H1 (cell line): Measurements from ENCODE around the gene HOXC5. TPM values are rescaled to one million over a fixed set of nuclear protein-coding genes. Genes with fewer than 3 reads are reported as not detected.

Experiments
- BRCA1 ChIP-seq: IDR thresholded peaks from 2 replicates; pipeline ENCODE4 v1.6.1; 2012; ENCODE audit warnings: low read depth, low read length, improper control_type of control experiment
- CBX5 ChIP-seq: fragments of 300-800, 300-1000 bp; sonication (generic); IDR thresholded peaks from 2 replicates; pipeline ENCODE4 v1.7.1; 2016; ENCODE audit warnings: antibody characterized with exemption, low read length, low read depth
- CEBPB ChIP-seq: IDR thresholded peaks from 2 replicates; pipeline ENCODE4 v1.6.1; 2012; ENCODE audit warnings: low read depth, low read length
- CHD2 ChIP-seq: IDR thresholded peaks from 2 replicates; pipeline ENCODE4 v1.6.1; 2012; ENCODE audit warnings: low read length, improper control_type of control experiment
- EGR1 ChIP-seq: IDR thresholded peaks from 2 replicates; pipeline ENCODE4 v1.6.1; 2011; ENCODE audit warnings: low read depth, low read length, borderline replicate concordance
- EP300 ChIP-seq, 2 experiments: IDR thresholded peaks; 1 replicate in 1 of 2; 2 replicates in 1 of 2; pipeline ENCODE4 v1.6.1; 2011 to 2012; ENCODE audit warnings: low read depth in 2 of 2, low read length in 2 of 2, mild to moderate bottlenecking in 2 of 2, borderline replicate concordance in 1 of 2, inconsistent platforms in 1 of 2, moderate library complexity in 1 of 2
- EZH2 ChIP-seq: fragments of 200-600 bp; sonication (generic); IDR thresholded peaks from 2 replicates; pipeline ENCODE4 v1.7.1; 2012; ENCODE audit warnings: low read depth, mild to moderate bottlenecking, moderate library complexity, low read length, inconsistent platforms; ENCODE audit not compliant: severe bottlenecking
- FOSL1 ChIP-seq: IDR thresholded peaks from 2 replicates; pipeline ENCODE4 v1.6.1; 2011; ENCODE audit warnings: mild to moderate bottlenecking, low read depth, low read length, moderate library complexity; ENCODE audit not compliant: insufficient read depth
- GABPA ChIP-seq: IDR thresholded peaks from 2 replicates; pipeline ENCODE4 v1.6.1; 2011; ENCODE audit warnings: mild to moderate bottlenecking, low read length, moderate library complexity, borderline replicate concordance; ENCODE audit not compliant: insufficient read depth
- HDAC2 ChIP-seq, 2 experiments: fragments of 300-600 bp in 1 of 2; sonication (generic) in 1 of 2; IDR thresholded peaks; 2 replicates each; pipeline ENCODE4 v1.6.1; 2011 to 2012; ENCODE audit warnings: low read depth in 2 of 2, low read length in 2 of 2, mild to moderate bottlenecking in 2 of 2, moderate library complexity in 2 of 2, borderline replicate concordance in 1 of 2, inconsistent platforms in 1 of 2
- HDAC6 ChIP-seq: IDR thresholded peaks from one replicate; pipeline ENCODE4 v1.7.1; 2012; ENCODE audit warnings: low read depth, mild to moderate bottlenecking, inconsistent platforms, low read length, moderate library complexity
- JUND ChIP-seq: IDR thresholded peaks from 2 replicates; pipeline ENCODE4 v1.6.1; 2011; ENCODE audit warnings: mild to moderate bottlenecking, improper control_type of control experiment, low read length
- KDM1A ChIP-seq: fragments of 200-600, 300-600 bp; sonication (generic); IDR thresholded peaks from 2 replicates; pipeline ENCODE4 v1.7.1; 2016; ENCODE audit warnings: mild to moderate bottlenecking, low read length, borderline replicate concordance
- KDM4A ChIP-seq: IDR thresholded peaks from one replicate; pipeline ENCODE4 v1.7.1; 2012; ENCODE audit warnings: low read depth, mild to moderate bottlenecking, moderate library complexity, low read length, inconsistent platforms; ENCODE audit not compliant: severe bottlenecking
- KDM5A ChIP-seq: fragments of 200-600 bp; IDR thresholded peaks from 2 replicates; pipeline ENCODE4 v1.7.1; 2012; ENCODE audit warnings: mild to moderate bottlenecking, low read length, inconsistent platforms, mixed read lengths
- MAFK ChIP-seq: IDR thresholded peaks from 2 replicates; pipeline ENCODE4 v1.6.1; 2012; ENCODE audit warnings: low read depth, mild to moderate bottlenecking, improper control_type of control experiment, low read length
- NRF1 ChIP-seq: IDR thresholded peaks from 2 replicates; pipeline ENCODE4 v1.6.1; 2011; ENCODE audit warnings: mild to moderate bottlenecking, low read depth, low read length, improper control_type of control experiment
- RFX5 ChIP-seq: IDR thresholded peaks from 2 replicates; pipeline ENCODE4 v1.6.1; 2011; ENCODE audit warnings: low read depth, low read length, improper control_type of control experiment, borderline replicate concordance
- RXRA ChIP-seq: IDR thresholded peaks from 2 replicates; pipeline ENCODE4 v1.6.1; 2011; ENCODE audit warnings: low read depth, mild to moderate bottlenecking, low read length, moderate library complexity; ENCODE audit not compliant: insufficient read depth
- SIRT6 ChIP-seq: IDR thresholded peaks from one replicate; pipeline ENCODE4 v1.7.1; 2012; ENCODE audit warnings: low read length, inconsistent platforms
- SIX5 ChIP-seq: IDR thresholded peaks from 2 replicates; pipeline ENCODE4 v1.6.1; 2011; ENCODE audit warnings: mild to moderate bottlenecking, low read depth, low read length
- SP4 ChIP-seq: IDR thresholded peaks from 2 replicates; pipeline ENCODE4 v1.6.1; 2012; ENCODE audit warnings: low read length, inconsistent platforms
- SRF ChIP-seq: IDR thresholded peaks from 2 replicates; pipeline ENCODE4 v1.6.1; 2011; ENCODE audit warnings: mild to moderate bottlenecking, low read depth, low read length, moderate library complexity
- SUZ12 ChIP-seq: fragments of 200-600 bp; sonication (generic); IDR thresholded peaks from 2 replicates; pipeline ENCODE4 v1.6.1; 2012; ENCODE audit warnings: mild to moderate bottlenecking, inconsistent platforms, low read length, moderate library complexity, mixed read lengths
- TAF1 ChIP-seq: IDR thresholded peaks from 2 replicates; pipeline ENCODE4 v1.6.1; 2011; ENCODE audit warnings: mild to moderate bottlenecking, low read depth, low read length
- TBP ChIP-seq: IDR thresholded peaks from 2 replicates; pipeline ENCODE4 v1.6.1; 2011; ENCODE audit warnings: low read depth, low read length, improper control_type of control experiment
- TCF12 ChIP-seq: IDR thresholded peaks from 2 replicates; pipeline ENCODE4 v1.6.1; 2011; ENCODE audit warnings: low read depth, mild to moderate bottlenecking, low read length
- YY1 ChIP-seq: IDR thresholded peaks from 2 replicates; pipeline ENCODE4 v1.6.1; 2011; ENCODE audit warnings: low read depth, mild to moderate bottlenecking, low read length
- polyA plus RNA-seq, 7 experiments: library from polyadenylated mRNA; depleted of rRNA in 3 of 7; stranded (reverse) in 5 of 7; unstranded in 2 of 7; fragments of >200 nt in 5 of 7; fragments of 200-250 nt in 2 of 7; gene quantifications; 1 replicate in 5 of 7; 2 replicates in 1 of 7; 4 replicates in 1 of 7; pipeline versions ENCODE4 v1.2.1 to v1.2.3, GENCODE V29; 2011 to 2013; ENCODE audit warnings: missing spikeins in 2 of 7, mixed read lengths in 2 of 7
- total RNA-seq: library from RNA; stranded (reverse); fragmentation: NEBNext Ultra II Directional; extraction: Animal tissue kit (Norgen Biotek cat#: 25700); gene quantifications from 2 replicates; pipeline ENCODE4 v1.2.1, GENCODE V29; 2021

HOXC5 gene
- total and polyA plus RNA-seq, 2 of the 8 experiments (the other 6 are each of a cell fraction or from before 2014, with no cell fraction given): not detected

DNA sequence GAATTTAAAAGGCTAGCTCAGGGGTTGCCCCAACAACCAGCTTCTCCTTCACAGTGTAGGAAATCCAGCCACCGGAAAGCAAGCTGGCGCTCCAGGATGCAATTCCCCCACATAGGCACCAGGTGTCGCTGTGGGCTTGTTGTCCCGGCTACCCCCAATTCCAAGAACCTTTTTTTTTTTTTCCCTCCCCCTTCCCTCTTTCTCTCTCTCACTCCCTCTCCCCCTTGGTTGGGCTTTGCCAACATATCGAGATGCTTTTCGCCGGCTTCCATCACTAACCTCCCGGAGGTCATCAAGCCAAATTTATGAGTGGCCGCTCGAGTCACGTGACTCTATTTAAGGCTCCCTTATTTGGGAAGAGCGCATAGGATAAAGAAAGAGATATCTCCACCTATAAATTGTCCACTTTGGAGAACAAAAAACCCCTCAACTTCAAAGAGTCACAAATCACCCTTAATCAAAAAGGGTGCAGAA lies at the start of gene HOXC5 (continued):
- TF ChIP-seq GABPA: no peak
- no peak for TF ChIP-seq CHD2
- no peak for TF ChIP-seq HDAC2 (IDR thresholded peaks at IDR 0.05; ENCODE audit: borderline replicate concordance in 1 of 2, low read depth in 2 of 2, low read length in 2 of 2)
- no peak for TF ChIP-seq SP4
- TF ChIP-seq TCF12: 0 out of 2 replicates have a peak, but pooled peaks have one; percentile 58
- TF ChIP-seq EP300 (IDR thresholded peaks at IDR 0.05; ENCODE audit: borderline replicate concordance in 1 of 2, low read depth in 2 of 2, low read length in 2 of 2): no peak
- TF ChIP-seq YY1: peak; percentile 73
- no peak for TF ChIP-seq CBX5
- no peak for TF ChIP-seq FOSL1
- TF ChIP-seq EGR1: peak; percentile 40; the same call in 1 of the 2 replicates
- no peak for TF ChIP-seq RXRA
- no peak for TF ChIP-seq TAF1
- TF ChIP-seq NRF1: no peak
- TF ChIP-seq EZH2: no peak
- TF ChIP-seq HDAC6: no peak
- no peak for TF ChIP-seq BRCA1
- no peak for TF ChIP-seq KDM4A
- no peak for TF ChIP-seq KDM5A
- no peak for TF ChIP-seq MAFK
- no peak for TF ChIP-seq SIRT6
- no peak for TF ChIP-seq TBP
- no peak for TF ChIP-seq RFX5
- TF ChIP-seq CEBPB: peak; percentile 33; the same call in 1 of the 2 replicates
- TF ChIP-seq SUZ12: no peak
- no peak for TF ChIP-seq JUND
- peak; percentile 67; the same call in 1 of the 2 replicates for TF ChIP-seq KDM1A
- TF ChIP-seq SIX5: no peak
- TF ChIP-seq SRF: no peak
